ENCODE results near the gene MYH11. TPM values are rescaled to one million over a fixed set of nuclear protein-coding genes. Genes with fewer than 3 reads are reported as not detected.

MYH11 gene
- total RNA-seq, 1 donor from 2014 or later: 0.07 TPM

- no peak overlapping the region for H3K4me3 ChIP-seq
- H3K9ac ChIP-seq: no peak overlapping the region
- peaks cover 2% of the 10 kb centered on the region for H3K4me1 Mint-ChIP-seq
- H3K4me1 ChIP-seq: no peaks in the 10 kb centered on the region
- no peak overlapping the region for H3K4me3 Mint-ChIP-seq
- H3K36me3 Mint-ChIP-seq: no peaks in the 10 kb centered on the region
- peaks cover 6% of the 10 kb centered on the region for H3K27me3 Mint-ChIP-seq (ENCODE audit: insufficient read depth, low read depth)
- no peak for DNase-seq (ENCODE audit: low spot score)
- no peak overlapping the region for H3K4me2 ChIP-seq
- H2AFZ ChIP-seq (replicated peaks): no peak overlapping the region
- no peaks in the 10 kb centered on the region for H3K79me2 ChIP-seq (ENCODE audit: low read depth)
- TF ChIP-seq EZH2phosphoT487 (IDR thresholded peaks at IDR 0.05) (no peak), CTCF (IDR thresholded peaks at IDR 0.05) (no peak), EZH2 (IDR thresholded peaks at IDR 0.05) (no peak)
- no peaks in the 10 kb centered on the region for H3K36me3 ChIP-seq
- no peaks in the 10 kb centered on the region for H3K9me3 ChIP-seq (ENCODE audit: low read depth)
- H3K27me3 ChIP-seq: no peaks in the 10 kb centered on the region
- H3F3A ChIP-seq (ENCODE audit: low read depth): no peaks in the 10 kb centered on the region
- no peak overlapping the region for H3K27ac ChIP-seq
- peaks cover 3% of the 10 kb centered on the region for H3K9me3 Mint-ChIP-seq
- no peaks in the 10 kb centered on the region for H4K20me1 ChIP-seq (ENCODE audit: low read depth)
- no peak overlapping the region for H3K27ac Mint-ChIP-seq
Measured at GRCh38 chr16:15822957-15823356, 33.9 kb downstream of the MYH11 start.

GRCh38 chr16:15820837-15821236 lies 36.0 kb downstream of the MYH11 start:
- Histone ChIP-seq H3K4me3 (no peak overlapping the region), H3K4me2 (peak overlapping the region; percentile 12), H3F3A (ENCODE audit: low read depth) (no peaks in the 10 kb centered on the region), H3K9me3 (ENCODE audit: low read depth) (peaks cover 11% of the 10 kb centered on the region), H3K4me1 (no peaks in the 10 kb centered on the region), H3K79me2 (ENCODE audit: low read depth) (no peaks in the 10 kb centered on the region), H3K27me3 (no peaks in the 10 kb centered on the region), H3K36me3 (peaks cover 8% of the 10 kb centered on the region), H2AFZ (replicated peaks) (no peak overlapping the region), H3K9ac (no peak overlapping the region), H4K20me1 (ENCODE audit: low read depth) (no peaks in the 10 kb centered on the region), H3K27ac (no peak overlapping the region)
- TF ChIP-seq EZH2phosphoT487 (IDR thresholded peaks at IDR 0.05) (no peak), EZH2 (IDR thresholded peaks at IDR 0.05) (no peak), CTCF (IDR thresholded peaks at IDR 0.05) (no peak)
- H3K9me3 Mint-ChIP-seq: peaks cover 14% of the 10 kb centered on the region
- peaks cover 6% of the 10 kb centered on the region for H3K27me3 Mint-ChIP-seq (ENCODE audit: insufficient read depth, low read depth)
- H3K36me3 Mint-ChIP-seq: no peaks in the 10 kb centered on the region
- DNase-seq (ENCODE audit: low spot score): no peak
- H3K4me3 Mint-ChIP-seq: no peak overlapping the region
- H3K4me1 Mint-ChIP-seq: peaks cover 2% of the 10 kb centered on the region
- H3K27ac Mint-ChIP-seq: no peak overlapping the region

GRCh38 chr16:15819046-15819445 lies 37.8 kb downstream of the MYH11 start:
- Histone ChIP-seq H3K4me2 (no peak overlapping the region), H3K27me3 (no peaks in the 10 kb centered on the region), H3K9me3 (ENCODE audit: low read depth) (peaks cover 15% of the 10 kb centered on the region), H3K4me3 (no peak overlapping the region), H4K20me1 (ENCODE audit: low read depth) (no peaks in the 10 kb centered on the region), H3F3A (ENCODE audit: low read depth) (no peaks in the 10 kb centered on the region), H2AFZ (replicated peaks) (no peak overlapping the region), H3K36me3 (peaks cover 8% of the 10 kb centered on the region), H3K4me1 (no peaks in the 10 kb centered on the region), H3K27ac (no peak overlapping the region), H3K9ac (no peak overlapping the region), H3K79me2 (ENCODE audit: low read depth) (no peaks in the 10 kb centered on the region)
- TF ChIP-seq EZH2 (IDR thresholded peaks at IDR 0.05) (no peak), CTCF (IDR thresholded peaks at IDR 0.05) (no peak), EZH2phosphoT487 (IDR thresholded peaks at IDR 0.05) (no peak)
- Mint-ChIP-seq H3K9me3 (peaks cover 19% of the 10 kb centered on the region), H3K27ac (no peak overlapping the region), H3K4me3 (no peak overlapping the region), H3K27me3 (ENCODE audit: insufficient read depth, low read depth) (peaks cover 6% of the 10 kb centered on the region), H3K4me1 (peaks cover 2% of the 10 kb centered on the region), H3K36me3 (no peaks in the 10 kb centered on the region)
- DNase-seq (ENCODE audit: low spot score): no peak

Data from neural progenitor cell (in vitro differentiated cells).